Thyroid gland (tissue), 4 donors: ENCODE data around the gene FOSL1.

Source experiments
- POLR2A ChIP-seq, 2 donors: fragments of 450-650 bp; IDR thresholded peaks; one replicate each; pipeline ENCODE4 v1.6.1; 2017; ENCODE audit warnings: antibody characterized with exemption in 2 of 2, mild to moderate bottlenecking in 2 of 2, moderate library complexity in 1 of 2
- TF ChIP-seq, protein P1 (sequence below), 6 experiments: fragments of 200-600 bp in 3 of 6; fragments of 450-650 bp in 3 of 6; sonication (generic) in 3 of 6; IDR thresholded peaks; one replicate each; pipeline ENCODE4 v1.5.1; 2016 to 2019; ENCODE audit warnings: antibody characterized with exemption in 6 of 6, mild to moderate bottlenecking in 2 of 6, inconsistent platforms in 1 of 6, moderate library complexity in 1 of 6

DNA sequence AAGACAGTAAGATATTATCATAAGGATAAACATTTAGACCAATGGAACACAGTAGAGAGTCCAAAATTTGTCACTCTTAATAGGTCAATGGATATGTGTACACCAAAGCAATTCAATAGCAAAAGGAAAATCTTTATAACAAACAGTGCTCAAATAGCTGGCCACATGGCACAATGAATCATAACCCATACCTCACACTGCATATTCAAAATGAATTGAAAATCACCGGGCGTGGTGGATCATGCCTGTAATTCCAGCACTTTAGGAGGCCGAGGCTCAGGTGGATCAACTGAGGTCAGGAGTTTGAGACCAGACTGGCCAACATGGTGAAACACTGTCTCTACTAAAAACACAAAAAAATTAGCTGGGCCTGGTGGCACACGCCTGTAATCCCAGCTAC is 58.0 kb downstream of the FOSL1 start:
- TF ChIP-seq, protein P1, sequence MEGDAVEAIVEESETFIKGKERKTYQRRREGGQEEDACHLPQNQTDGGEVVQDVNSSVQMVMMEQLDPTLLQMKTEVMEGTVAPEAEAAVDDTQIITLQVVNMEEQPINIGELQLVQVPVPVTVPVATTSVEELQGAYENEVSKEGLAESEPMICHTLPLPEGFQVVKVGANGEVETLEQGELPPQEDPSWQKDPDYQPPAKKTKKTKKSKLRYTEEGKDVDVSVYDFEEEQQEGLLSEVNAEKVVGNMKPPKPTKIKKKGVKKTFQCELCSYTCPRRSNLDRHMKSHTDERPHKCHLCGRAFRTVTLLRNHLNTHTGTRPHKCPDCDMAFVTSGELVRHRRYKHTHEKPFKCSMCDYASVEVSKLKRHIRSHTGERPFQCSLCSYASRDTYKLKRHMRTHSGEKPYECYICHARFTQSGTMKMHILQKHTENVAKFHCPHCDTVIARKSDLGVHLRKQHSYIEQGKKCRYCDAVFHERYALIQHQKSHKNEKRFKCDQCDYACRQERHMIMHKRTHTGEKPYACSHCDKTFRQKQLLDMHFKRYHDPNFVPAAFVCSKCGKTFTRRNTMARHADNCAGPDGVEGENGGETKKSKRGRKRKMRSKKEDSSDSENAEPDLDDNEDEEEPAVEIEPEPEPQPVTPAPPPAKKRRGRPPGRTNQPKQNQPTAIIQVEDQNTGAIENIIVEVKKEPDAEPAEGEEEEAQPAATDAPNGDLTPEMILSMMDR (IDR thresholded peaks at IDR 0.05): no peak
- TF ChIP-seq POLR2A (IDR thresholded peaks at IDR 0.05): no peak
